ENCODE data around the gene ADRA1B.

DNA sequence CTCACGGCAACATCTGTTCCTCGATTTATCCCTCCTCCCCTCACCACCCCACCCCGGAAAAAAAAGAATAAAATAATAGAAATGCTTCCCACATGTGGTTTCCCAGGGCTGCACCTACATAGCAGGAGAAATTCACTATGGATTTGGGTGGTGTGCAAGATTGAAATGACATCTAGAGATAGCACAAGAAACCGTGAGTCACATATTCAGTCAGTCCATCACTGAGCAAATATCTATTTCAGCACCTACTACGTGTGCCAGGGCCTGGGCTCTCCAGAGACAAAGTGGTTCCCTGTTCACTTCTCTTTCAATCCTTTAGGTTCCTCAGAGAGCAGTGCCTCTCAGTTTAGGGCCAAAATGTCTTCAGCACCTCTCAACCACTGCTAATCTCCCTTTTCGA is 47.7 kb downstream of the ADRA1B start:
- no peak for TF ChIP-seq CTCF (IDR thresholded peaks at IDR 0.05)
- no peak for TF ChIP-seq POLR2A (IDR thresholded peaks at IDR 0.05)

All from Peyer's patch (tissue), 4 donors.